ENCODE measurements around the gene C16orf89.
"Not testable (repeated sequence)": the region's sequence is repeated elsewhere in the genome, so short reads cannot be mapped to it uniquely, and the experiment has no call there.

The C16orf89 gene

DNA sequence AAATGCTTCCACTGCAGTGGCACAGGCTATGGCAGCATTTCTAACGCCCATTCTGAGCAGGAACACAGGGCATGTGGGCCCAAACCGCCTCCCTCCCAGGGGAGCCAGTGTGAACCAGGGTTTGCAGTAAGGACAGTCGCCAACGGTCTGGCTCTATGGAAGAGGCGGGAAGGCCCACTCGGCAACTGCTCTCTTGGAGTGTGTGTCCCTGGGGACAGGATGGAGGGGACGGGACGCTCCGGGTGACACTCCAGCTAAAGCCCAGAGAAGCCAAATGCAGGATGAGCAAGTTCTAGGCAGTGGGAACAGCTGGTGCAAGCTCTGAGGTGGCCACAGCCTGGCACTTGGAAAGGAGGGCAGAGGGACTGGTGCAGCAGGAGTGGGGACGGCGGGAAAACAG lies 28.0 kb upstream of the C16orf89 start:
- DNase-seq, H3K27me3 Mint-ChIP-seq: not testable (repeated sequence)

DNA sequence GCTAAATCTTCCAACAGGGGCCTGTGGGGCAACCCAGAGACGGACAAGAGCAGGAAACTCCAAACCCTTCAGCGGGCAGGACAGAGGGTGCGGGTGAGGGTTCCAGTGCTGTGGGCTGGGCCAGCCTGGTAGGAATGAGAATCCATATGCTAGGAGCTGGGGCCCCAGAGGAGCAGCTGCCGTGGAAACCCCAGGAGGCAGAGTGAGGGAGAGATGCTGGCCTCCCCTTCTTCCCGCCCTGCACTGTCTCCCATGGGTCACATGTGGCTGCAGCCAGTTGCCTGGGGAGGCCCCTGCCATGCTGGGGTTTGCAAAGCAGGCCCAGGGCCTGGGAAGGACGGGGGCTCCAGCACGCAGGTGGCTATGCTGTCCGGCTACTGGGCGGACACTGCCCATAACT lies 27.3 kb upstream of the C16orf89 start:
- not testable (repeated sequence) for DNase-seq; ATAC-seq (replicated peaks); H3K27me3 Mint-ChIP-seq; H3K9me3 Mint-ChIP-seq; H3K4me3 Mint-ChIP-seq
- peaks cover 12 to 16% of the 10 kb centered on the region in 2 donors for H3K4me1 Mint-ChIP-seq (ENCODE audit: low read depth in 2 of 2)
- peak overlapping the region in 1 of 2 donors; percentile 44 for H3K27ac Mint-ChIP-seq
- peaks cover 16% of the 10 kb centered on the region for H3K36me3 Mint-ChIP-seq (ENCODE audit: insufficient read depth)

More for the DNA sequence above, 28.0 kb upstream of the C16orf89 start:
- H3K9me3 Mint-ChIP-seq; H3K27ac Mint-ChIP-seq; H3K4me3 Mint-ChIP-seq; ATAC-seq (replicated peaks): not testable (repeated sequence)
- Mint-ChIP-seq H3K4me1 (ENCODE audit: low read depth in 2 of 2) (peaks cover 14 to 16% of the 10 kb centered on the region in 2 donors), H3K36me3 (ENCODE audit: insufficient read depth) (peaks cover 12% of the 10 kb centered on the region)

DNA sequence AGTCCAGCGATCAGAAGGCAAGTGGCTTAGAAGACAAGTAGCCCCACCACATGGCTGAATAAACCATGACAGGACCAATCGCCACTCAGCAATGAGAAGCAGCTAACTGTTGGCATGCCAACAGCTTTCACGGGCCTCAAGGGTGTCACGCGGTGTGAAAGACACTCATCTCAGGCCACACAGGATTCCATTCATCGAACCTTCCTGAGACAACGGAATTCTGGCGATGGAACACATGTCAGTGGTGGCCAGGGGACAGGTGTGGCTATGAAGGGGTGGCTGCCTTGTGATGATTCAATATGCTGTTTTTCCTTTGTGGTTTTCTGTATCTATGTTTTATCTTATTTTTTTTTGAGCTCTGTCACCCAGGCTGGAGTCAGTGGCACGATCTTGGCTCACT lies 24.8 kb upstream of the C16orf89 start:
- ATAC-seq (replicated peaks); H3K4me1 Mint-ChIP-seq (ENCODE audit: low read depth in 2 of 2); H3K9me3 Mint-ChIP-seq; H3K4me3 Mint-ChIP-seq; DNase-seq; H3K27me3 Mint-ChIP-seq; H3K27ac Mint-ChIP-seq: not testable (repeated sequence)
- peaks cover 12% of the 10 kb centered on the region for H3K36me3 Mint-ChIP-seq (ENCODE audit: insufficient read depth)

DNA sequence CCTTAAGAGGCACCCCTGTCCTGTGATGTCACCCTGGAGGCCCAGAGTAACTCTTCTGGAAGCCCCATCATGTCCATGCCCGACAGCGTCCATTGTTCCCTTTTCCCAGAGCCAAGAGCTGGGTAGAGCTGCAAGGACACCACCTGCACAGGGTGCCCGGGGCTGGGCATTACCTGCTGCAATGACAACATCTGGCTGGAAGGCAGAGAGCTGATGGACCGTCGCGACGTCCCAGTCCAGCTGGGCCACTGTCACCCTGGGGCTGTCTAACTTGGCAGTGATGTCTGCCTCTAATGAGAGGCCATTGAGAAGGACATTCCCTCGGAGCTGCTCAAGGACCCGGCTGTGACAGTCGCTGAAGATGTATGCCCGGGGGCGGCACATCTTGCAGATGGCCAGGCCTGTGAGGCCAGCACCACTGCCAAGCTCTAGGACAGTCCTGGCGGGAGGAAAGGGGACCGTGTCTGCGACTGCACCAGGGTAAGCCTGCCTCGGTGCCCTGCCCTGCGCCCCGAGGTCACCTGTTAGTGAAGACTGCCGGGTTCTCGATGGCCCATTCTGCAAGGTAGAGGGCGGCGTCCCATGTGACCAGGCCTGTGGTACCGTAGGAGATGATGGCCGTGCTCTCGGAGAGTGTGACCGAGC lies 24.3 kb upstream of the C16orf89 start:
- H3K9me3 Mint-ChIP-seq; H3K4me1 Mint-ChIP-seq (ENCODE audit: low read depth in 2 of 2); DNase-seq; H3K27me3 Mint-ChIP-seq; ATAC-seq (replicated peaks); H3K27ac Mint-ChIP-seq; H3K4me3 Mint-ChIP-seq: not testable (repeated sequence)
- H3K36me3 Mint-ChIP-seq (ENCODE audit: insufficient read depth): peaks cover 12% of the 10 kb centered on the region

DNA sequence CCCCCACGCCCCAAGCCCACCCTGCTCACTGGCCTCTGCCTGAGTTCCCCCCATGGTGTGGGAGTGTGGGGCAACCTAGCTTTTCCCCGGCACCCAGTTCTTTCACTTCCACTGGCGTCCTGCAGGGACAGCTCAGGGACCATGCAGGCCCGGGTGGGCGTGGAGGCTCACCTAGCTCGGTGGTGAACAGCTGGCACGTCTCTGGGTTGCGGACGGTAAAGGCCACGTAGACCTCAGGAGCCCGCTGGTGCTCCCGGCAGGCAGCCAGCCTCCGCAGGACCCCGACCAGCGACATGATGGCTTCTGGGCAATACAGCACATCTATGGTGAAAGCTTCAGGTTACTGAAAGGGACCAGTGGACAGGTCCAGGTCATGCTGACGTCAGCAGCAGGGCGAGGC lies 23.2 kb upstream of the C16orf89 start:
- not testable (repeated sequence) for DNase-seq; ATAC-seq (replicated peaks); H3K9me3 Mint-ChIP-seq; H3K4me1 Mint-ChIP-seq (ENCODE audit: low read depth in 2 of 2); H3K27ac Mint-ChIP-seq; H3K27me3 Mint-ChIP-seq; H3K4me3 Mint-ChIP-seq
- peaks cover 15% of the 10 kb centered on the region for H3K36me3 Mint-ChIP-seq (ENCODE audit: insufficient read depth)

DNA sequence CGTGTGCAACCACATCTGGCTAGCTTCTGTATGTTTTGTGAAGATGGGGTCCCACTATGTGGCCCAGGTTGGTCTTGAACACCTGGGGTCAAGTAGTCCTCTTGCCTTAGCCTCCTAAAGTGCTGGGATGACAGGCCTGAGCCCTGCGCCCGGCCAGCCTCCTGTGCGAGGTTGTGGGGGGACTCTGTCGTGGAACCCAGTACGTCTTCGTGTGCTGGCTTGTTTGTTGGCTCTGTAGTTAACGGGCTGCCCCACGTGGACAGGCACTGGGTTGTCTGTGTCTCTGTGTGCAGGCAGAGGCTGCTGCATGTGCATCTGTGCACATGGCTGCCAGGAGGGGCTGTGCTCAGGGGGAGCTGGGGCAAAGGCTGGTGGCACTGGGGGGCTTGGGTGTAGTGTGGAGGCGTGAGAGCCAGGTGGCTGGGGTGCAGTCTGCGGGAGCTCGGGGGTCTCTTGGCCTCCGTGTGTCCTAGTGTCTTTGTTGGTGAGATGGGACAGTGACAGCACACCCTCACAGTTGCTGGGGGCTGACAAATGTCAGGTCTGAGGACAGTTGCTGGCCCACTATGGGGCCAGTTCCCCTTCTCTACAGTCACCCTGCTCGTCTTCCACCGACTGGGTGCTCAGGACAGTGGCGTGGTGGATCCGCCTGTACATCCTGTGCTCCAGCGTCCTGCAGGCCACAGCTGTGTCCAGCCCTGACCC lies 22.5 kb upstream of the C16orf89 start:
- H3K9me3 Mint-ChIP-seq; H3K4me3 Mint-ChIP-seq; H3K27me3 Mint-ChIP-seq; H3K4me1 Mint-ChIP-seq (ENCODE audit: low read depth in 2 of 2); DNase-seq; H3K27ac Mint-ChIP-seq; ATAC-seq (replicated peaks): not testable (repeated sequence)
- H3K36me3 Mint-ChIP-seq (ENCODE audit: insufficient read depth): peaks cover 15% of the 10 kb centered on the region

DNA sequence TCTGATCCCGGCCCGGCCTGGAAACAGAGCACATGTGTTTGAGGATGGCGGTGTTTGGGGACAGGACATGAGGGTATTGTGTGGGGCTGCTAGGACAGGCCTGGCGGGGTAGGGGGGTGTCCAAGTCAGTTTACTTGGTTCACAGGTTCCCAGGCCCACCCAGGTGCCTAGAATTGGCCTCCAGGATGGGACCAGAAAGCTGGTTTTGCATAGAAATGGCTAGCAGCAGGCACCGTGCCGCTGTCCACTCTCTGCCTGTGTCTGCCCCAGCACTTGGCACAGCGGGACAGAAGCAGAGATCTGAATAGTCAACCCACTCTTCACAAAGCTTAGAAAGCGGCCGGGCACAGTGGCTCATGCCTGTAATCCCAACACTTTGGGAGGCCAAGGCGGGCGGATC lies 20.0 kb upstream of the C16orf89 start:
- ATAC-seq (replicated peaks); H3K27ac Mint-ChIP-seq; DNase-seq; H3K4me3 Mint-ChIP-seq; H3K9me3 Mint-ChIP-seq; H3K4me1 Mint-ChIP-seq (ENCODE audit: low read depth in 2 of 2); H3K27me3 Mint-ChIP-seq: not testable (repeated sequence)
- H3K36me3 Mint-ChIP-seq (ENCODE audit: insufficient read depth): peaks cover 28% of the 10 kb centered on the region

DNA sequence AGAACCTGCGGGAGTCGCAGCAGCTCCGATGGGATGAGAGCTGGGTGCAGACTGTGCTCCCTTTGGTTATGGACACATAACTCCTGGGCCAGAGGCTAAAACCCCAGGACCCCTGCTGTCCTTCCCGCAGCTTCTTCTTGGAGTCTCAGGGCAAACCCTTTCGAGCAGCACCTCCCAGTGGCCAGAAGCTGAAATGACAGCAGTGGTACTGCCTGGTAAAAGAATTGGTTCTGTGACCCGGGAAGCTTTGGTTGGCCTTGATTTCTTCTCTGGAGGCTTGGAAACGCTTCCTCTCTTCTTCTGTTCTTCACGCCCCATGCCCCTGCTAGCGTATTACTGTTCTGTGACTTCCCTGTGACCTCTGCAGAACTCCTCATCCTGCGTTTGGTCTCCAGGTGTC lies 19.0 kb upstream of the C16orf89 start:
- not testable (repeated sequence) for H3K9me3 Mint-ChIP-seq; H3K27me3 Mint-ChIP-seq; H3K4me3 Mint-ChIP-seq; H3K27ac Mint-ChIP-seq; H3K4me1 Mint-ChIP-seq (ENCODE audit: low read depth in 2 of 2); ATAC-seq (replicated peaks)
- H3K36me3 Mint-ChIP-seq (ENCODE audit: insufficient read depth): peaks cover 30% of the 10 kb centered on the region
- peak; percentile 44 to 55 (median 46) for DNase-seq

DNA sequence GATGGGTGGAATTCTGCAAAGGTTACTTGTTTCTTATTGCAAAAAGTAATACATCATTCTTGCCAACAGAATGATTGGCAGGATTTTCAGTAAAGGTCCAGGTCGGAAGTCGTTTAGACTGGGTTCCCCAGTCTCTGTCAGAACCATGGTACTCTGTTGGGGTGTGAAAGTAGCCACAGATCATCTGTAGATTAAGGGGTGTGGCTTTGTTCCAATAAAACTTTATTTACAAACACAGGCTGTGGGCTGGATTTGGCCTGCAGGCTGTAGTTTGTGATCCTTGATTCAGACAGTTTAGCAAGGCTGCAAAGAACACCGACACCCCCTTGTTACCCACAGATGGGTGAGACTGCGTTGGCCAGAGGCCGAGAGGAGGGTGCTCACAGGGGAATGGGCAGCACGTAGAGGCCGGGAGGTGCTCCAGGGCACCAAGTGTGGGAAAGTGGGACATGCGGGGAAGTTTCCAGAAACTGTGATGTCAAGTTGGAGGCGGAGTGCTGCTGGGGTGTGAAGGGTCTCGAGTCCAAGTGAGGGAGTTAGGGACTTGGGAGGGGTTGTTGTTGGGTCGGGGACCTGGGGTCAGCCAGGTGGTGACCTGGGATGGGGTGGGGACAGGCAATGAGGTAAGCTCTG lies 18.5 kb upstream of the C16orf89 start:
- H3K4me1 Mint-ChIP-seq (ENCODE audit: low read depth in 2 of 2); H3K4me3 Mint-ChIP-seq; DNase-seq; H3K9me3 Mint-ChIP-seq; H3K27me3 Mint-ChIP-seq; ATAC-seq (replicated peaks): not testable (repeated sequence)
- Mint-ChIP-seq H3K36me3 (ENCODE audit: insufficient read depth) (peaks cover 36% of the 10 kb centered on the region), H3K27ac (peak overlapping the region in 1 of 2 donors; percentile 26)

DNA sequence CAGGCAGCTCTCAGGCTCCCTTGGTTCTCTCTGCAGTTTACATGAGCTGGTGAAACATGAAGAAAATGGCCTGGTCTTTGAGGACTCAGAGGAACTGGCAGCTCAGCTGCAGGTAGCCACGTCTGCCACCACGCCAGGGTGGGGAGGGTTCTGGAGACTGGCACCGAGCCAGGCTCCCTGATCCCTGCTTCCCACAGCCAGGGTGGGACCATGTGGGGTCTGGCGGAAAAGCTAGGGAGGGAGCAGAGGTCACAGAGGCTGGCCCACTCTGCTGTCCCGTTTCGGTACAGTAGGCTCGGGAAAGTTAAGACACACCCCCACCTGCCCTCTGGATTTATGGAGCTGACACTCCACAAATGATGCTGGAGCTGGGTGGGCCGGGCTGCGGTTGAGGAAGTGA lies 17.9 kb upstream of the C16orf89 start:
- DNase-seq; H3K4me3 Mint-ChIP-seq; H3K9me3 Mint-ChIP-seq; H3K27me3 Mint-ChIP-seq; H3K27ac Mint-ChIP-seq; ATAC-seq (replicated peaks); H3K4me1 Mint-ChIP-seq (ENCODE audit: low read depth in 2 of 2): not testable (repeated sequence)
- H3K36me3 Mint-ChIP-seq (ENCODE audit: insufficient read depth): peaks cover 38% of the 10 kb centered on the region

DNA sequence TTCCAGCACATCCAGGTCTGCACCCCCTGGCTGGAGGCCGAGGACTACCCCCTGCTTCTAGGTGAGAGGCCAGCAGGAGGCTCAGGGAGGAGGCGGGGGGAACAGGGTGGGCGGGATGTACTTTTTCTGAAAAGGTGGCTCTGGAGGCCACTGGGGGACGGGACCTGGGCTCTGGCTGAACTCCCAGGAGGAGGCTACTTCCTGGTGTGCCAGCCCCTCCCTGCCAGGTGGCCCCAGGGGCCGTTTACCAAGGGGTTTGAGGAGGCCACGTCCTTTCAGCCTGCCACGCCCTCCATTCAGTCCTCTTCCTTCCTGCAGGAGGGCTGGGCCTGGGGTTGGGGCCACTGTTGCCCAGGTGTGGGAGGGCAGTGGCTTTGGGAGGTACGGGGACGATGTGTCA lies 15.2 kb upstream of the C16orf89 start:
- H3K4me3 Mint-ChIP-seq; H3K4me1 Mint-ChIP-seq (ENCODE audit: low read depth in 2 of 2); H3K27me3 Mint-ChIP-seq; DNase-seq; H3K9me3 Mint-ChIP-seq; ATAC-seq (replicated peaks): not testable (repeated sequence)
- peak overlapping the region in 1 of 2 donors; percentile 55 for H3K27ac Mint-ChIP-seq
- peaks cover 38% of the 10 kb centered on the region for H3K36me3 Mint-ChIP-seq (ENCODE audit: insufficient read depth)

DNA sequence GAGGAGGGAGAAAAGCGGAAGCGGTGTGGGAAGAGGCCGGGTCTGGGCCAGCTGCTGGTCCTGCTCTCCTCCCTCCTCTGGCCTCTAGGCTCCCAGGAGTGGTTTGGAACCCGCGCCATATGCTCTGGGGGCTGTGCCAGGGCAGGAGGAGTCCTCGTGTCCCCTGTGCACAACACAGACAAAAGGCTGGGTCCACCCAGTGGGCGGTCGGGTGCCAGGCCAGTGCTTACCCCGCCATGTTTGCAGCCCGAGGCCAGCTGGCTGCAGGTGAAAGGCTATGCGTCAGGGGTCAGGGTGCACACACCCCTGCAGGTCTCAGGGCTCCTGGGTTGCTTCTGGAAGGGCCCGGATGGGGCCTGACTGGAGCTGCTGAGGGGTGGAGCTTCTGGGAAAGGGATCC lies 14.7 kb upstream of the C16orf89 start:
- not testable (repeated sequence) for ATAC-seq (replicated peaks); H3K9me3 Mint-ChIP-seq; H3K4me3 Mint-ChIP-seq; H3K27me3 Mint-ChIP-seq; H3K4me1 Mint-ChIP-seq (ENCODE audit: low read depth in 2 of 2); H3K27ac Mint-ChIP-seq; DNase-seq
- peaks cover 43% of the 10 kb centered on the region for H3K36me3 Mint-ChIP-seq (ENCODE audit: insufficient read depth)

DNA sequence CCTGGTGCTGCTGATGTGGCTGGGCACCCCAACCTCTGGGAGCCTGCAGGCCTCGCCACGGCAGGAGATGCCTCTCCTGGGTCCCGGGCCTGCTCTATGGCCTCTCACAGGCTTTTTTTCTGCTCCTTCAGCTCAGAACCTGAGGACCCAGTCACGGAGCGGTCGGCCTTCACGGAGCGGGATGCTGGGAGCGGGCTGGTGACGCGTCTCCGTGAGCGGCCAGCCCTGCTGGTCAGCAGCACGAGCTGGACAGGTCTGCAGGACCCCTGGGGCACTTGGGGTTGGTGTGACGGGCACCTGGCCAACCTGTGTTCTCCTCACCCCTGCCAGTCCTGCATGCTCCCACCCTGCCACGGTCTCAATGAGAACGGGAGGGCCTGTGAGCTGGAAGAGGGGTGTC lies 12.9 kb upstream of the C16orf89 start:
- H3K4me3 Mint-ChIP-seq: no peak overlapping the region
- DNase-seq (no peak), ATAC-seq (replicated peaks) (no peak)
- no peak overlapping the region for H3K27ac Mint-ChIP-seq
- H3K36me3 Mint-ChIP-seq (ENCODE audit: insufficient read depth): peaks cover 49% of the 10 kb centered on the region
- no peaks in the 10 kb centered on the region for H3K9me3 Mint-ChIP-seq
- peaks cover 0 to 3% of the 10 kb centered on the region in 2 donors for H3K4me1 Mint-ChIP-seq (ENCODE audit: low read depth in 2 of 2)
- no peaks in the 10 kb centered on the region for H3K27me3 Mint-ChIP-seq

DNA sequence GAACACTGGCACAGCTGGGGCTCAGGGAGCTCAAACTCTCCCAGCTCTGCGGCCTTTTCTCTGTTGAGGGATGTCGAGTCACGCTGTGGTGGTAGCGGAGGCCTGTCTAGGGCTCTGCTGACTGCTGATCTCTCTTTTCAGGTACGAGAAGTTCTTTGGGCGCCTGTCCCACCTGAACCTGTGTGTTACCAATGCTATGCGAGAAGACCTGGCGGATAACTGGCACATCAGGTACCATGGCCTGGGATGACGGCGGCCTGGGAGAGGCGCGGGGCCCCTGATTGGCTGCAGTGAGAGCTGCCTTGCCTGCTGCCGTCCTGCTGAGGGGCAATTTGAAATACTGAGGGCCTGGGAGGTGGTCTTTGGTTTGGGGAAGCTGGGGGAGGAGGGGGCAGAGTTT lies 11.5 kb upstream of the C16orf89 start:
- no peaks in the 10 kb centered on the region for H3K9me3 Mint-ChIP-seq
- DNase-seq: no peak
- no peak overlapping the region for H3K27ac Mint-ChIP-seq
- H3K27me3 Mint-ChIP-seq: no peaks in the 10 kb centered on the region
- H3K36me3 Mint-ChIP-seq (ENCODE audit: insufficient read depth): peaks cover 51% of the 10 kb centered on the region
- ATAC-seq (replicated peaks): no peak
- H3K4me3 Mint-ChIP-seq: no peak overlapping the region
- H3K4me1 Mint-ChIP-seq (ENCODE audit: low read depth in 2 of 2): peaks cover 10 to 13% of the 10 kb centered on the region in 2 donors

All from effector memory CD8-positive, alpha-beta T cell (primary cell).